Neural progenitor cell (in vitro differentiated cells): Measurements from ENCODE around the gene GRK7.

Experiments
- EZH2 ChIP-seq: fragments of 200-600 bp; sonication (generic); IDR thresholded peaks from 2 replicates; pipeline ENCODE4 v1.6.1; 2017; ENCODE audit warnings: antibody characterized with exemption, mild to moderate bottlenecking, moderate library complexity
- EZH2phosphoT487 ChIP-seq: fragments of 200-600 bp; sonication (generic); IDR thresholded peaks from 2 replicates; pipeline ENCODE4 v1.6.1; 2017; ENCODE audit warnings: antibody characterized with exemption
- TF ChIP-seq, protein P1 (sequence below): fragments of 200-600 bp; sonication (generic); IDR thresholded peaks from 2 replicates; pipeline ENCODE4 v1.5.1; 2017; ENCODE audit warnings: antibody characterized with exemption, mild to moderate bottlenecking

DNA sequence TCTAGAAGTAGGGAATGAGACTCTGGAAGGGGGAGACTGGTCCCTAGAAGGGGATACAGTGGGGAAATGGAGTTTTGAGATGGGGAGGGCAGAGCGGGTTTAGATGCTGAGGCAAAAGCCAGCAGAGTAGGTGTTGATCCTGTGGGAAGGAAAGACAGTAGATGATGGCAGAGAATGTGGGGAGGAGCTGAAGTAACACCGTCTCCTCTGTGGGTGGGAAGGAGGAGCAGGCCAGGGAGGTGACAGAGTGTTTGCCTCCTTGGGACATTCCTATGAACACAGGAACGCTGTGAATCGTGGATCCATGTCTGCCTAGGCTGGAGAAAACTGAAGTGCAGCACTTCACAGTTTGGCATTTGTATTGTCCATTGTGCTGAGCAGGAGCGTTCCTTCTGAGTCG is 20.4 kb downstream of the GRK7 start:
- TF ChIP-seq, protein P1, sequence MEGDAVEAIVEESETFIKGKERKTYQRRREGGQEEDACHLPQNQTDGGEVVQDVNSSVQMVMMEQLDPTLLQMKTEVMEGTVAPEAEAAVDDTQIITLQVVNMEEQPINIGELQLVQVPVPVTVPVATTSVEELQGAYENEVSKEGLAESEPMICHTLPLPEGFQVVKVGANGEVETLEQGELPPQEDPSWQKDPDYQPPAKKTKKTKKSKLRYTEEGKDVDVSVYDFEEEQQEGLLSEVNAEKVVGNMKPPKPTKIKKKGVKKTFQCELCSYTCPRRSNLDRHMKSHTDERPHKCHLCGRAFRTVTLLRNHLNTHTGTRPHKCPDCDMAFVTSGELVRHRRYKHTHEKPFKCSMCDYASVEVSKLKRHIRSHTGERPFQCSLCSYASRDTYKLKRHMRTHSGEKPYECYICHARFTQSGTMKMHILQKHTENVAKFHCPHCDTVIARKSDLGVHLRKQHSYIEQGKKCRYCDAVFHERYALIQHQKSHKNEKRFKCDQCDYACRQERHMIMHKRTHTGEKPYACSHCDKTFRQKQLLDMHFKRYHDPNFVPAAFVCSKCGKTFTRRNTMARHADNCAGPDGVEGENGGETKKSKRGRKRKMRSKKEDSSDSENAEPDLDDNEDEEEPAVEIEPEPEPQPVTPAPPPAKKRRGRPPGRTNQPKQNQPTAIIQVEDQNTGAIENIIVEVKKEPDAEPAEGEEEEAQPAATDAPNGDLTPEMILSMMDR = no peak
- no peak for TF ChIP-seq EZH2phosphoT487
- TF ChIP-seq EZH2 = no peak
